Sigmoid colon (tissue), 4 donors: Measurements from ENCODE around the gene MMP21.

Source experiments
- CTCF ChIP-seq, 4 experiments: fragments of 450-650 bp in 3 of 4; fragments of 200-600 bp in 1 of 4; IDR thresholded peaks; one replicate each; pipeline ENCODE4 v1.5.1; 2016 to 2019; ENCODE audit warnings: antibody characterized with exemption in 4 of 4, mild to moderate bottlenecking in 3 of 4, moderate library complexity in 2 of 4
- EP300 ChIP-seq, 4 donors: sonication (generic); formaldehyde crosslinking; IDR thresholded peaks; one replicate each; pipeline ENCODE4 v1.6.1; 2017; ENCODE audit warnings: antibody characterized with exemption in 4 of 4

DNA sequence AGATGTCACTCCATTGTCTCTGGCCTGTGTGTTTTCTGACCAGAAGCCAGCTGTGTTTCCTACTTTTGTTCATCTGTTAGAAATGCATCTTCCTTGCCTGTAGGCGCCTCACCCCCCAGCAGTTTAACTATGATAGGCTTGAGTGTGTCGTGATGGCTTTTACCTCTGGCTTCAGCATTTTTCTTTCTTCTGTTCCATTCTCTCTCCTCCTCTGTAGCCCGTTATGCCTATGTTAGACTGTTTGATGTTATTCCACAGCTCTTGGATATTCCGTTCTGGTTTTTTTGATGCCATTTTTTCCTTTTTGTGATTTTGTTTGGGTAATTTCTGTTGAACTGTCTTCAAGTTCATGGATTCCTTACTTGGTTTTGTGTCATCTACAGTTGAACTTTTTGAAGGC is 17.9 kb downstream of the MMP21 start:
- TF ChIP-seq CTCF (IDR thresholded peaks at IDR 0.05) (no peak), EP300 (IDR thresholded peaks at IDR 0.05) (no peak)
